ENCODE results near the gene CSH2.
"Not testable (repeated sequence)": the region's sequence is repeated elsewhere in the genome, so short reads cannot be mapped to it uniquely, and the experiment has no call there.

CSH2 gene

GRCh38 chr17:63896524-63897354 is 23.3 kb upstream of the CSH2 start, which contains the start of gene CSH1:
Gene CSH1 (minus strand): TSS chr17:63896574. CDS start chr17:63896511, 63 bp downstream.
- DNase-seq: not testable (repeated sequence)

GRCh38 chr17:63894821-63895220 is 21.3 kb upstream of the CSH2 start:
- not testable (repeated sequence) for DNase-seq

- DNase-seq: not testable (repeated sequence)
These were observed 20.5 kb upstream of the CSH2 start for GRCh38 chr17:63894021-63894420.

- DNase-seq: not testable (repeated sequence)
These were observed 19.0 kb upstream of the CSH2 start for GRCh38 chr17:63892316-63893037.

GRCh38 chr17:63889026-63889848 is 15.8 kb upstream of the CSH2 start:
- DNase-seq: peak; percentile 43

GRCh38 chr17:63885119-63885518 is 11.6 kb upstream of the CSH2 start:
- DNase-seq: not testable (repeated sequence)

GRCh38 chr17:63882626-63883126 is 9.2 kb upstream of the CSH2 start:
- not testable (repeated sequence) for DNase-seq

GRCh38 chr17:63881935-63882601 is 8.6 kb upstream of the CSH2 start, which contains the start of gene GH2:
Gene GH2 (minus strand): TSS chr17:63881944. CDS start chr17:63881801, 143 bp downstream.
- DNase-seq: peak; percentile 51

GRCh38 chr17:63881337-63881736 is 7.9 kb upstream of the CSH2 start:
- not testable (repeated sequence) for DNase-seq

GRCh38 chr17:63880706-63881105 is 7.2 kb upstream of the CSH2 start:
- no peak for DNase-seq

GRCh38 chr17:63878413-63878812 is 4.9 kb upstream of the CSH2 start:
- DNase-seq: not testable (repeated sequence)

- not testable (repeated sequence) for DNase-seq
These were observed 1.2 kb upstream of the CSH2 start for GRCh38 chr17:63874693-63875092.

- DNase-seq: not testable (repeated sequence)
These were observed 667 bp upstream of the CSH2 start for GRCh38 chr17:63874061-63874626.

GRCh38 chr17:63871646-63872365 is 1.7 kb downstream of the CSH2 start:
- not testable (repeated sequence) for DNase-seq

- DNase-seq: not testable (repeated sequence)
These were observed 3.2 kb downstream of the CSH2 start for GRCh38 chr17:63870292-63870665.

- DNase-seq: not testable (repeated sequence)
These were observed 3.8 kb downstream of the CSH2 start for GRCh38 chr17:63869491-63870291.

- DNase-seq: not testable (repeated sequence)
These were observed 6.9 kb downstream of the CSH2 start for GRCh38 chr17:63866625-63867024.

- DNase-seq: no peak
These were observed 14.2 kb downstream of the CSH2 start for GRCh38 chr17:63859257-63859656.

GRCh38 chr17:63856425-63856824 is 17.1 kb downstream of the CSH2 start:
- not testable (repeated sequence) for DNase-seq

GRCh38 chr17:63855185-63855584 is 18.3 kb downstream of the CSH2 start:
- DNase-seq: no peak
